ENCODE data around the gene SYT1. TPM values are rescaled to one million over a fixed set of nuclear protein-coding genes. Genes with fewer than 3 reads are reported as not detected.

Gene SYT1
- total and polyA plus RNA-seq, 2 donors (not counting 1 experiment from before 2014, with no cell fraction given) = 0.60 to 1.3 TPM

- Histone ChIP-seq H2AFZ (ENCODE audit: insufficient read depth, low read depth, low read length, poor library complexity, severe bottlenecking) (no peak overlapping the region), H3K9ac (ENCODE audit: low read length) (no peak overlapping the region), H3K4me3 (ENCODE audit: control extremely low read depth in 1 of 5, extremely low read depth in 1 of 5, insufficient read depth in 1 of 5, low read depth in 2 of 5, low read length in 4 of 5) (no peak overlapping the region), H3K4me1 (ENCODE audit: control insufficient read depth in 2 of 2, insufficient read depth in 2 of 2, low read length in 2 of 2) (no peaks in the 10 kb centered on the region), H3K4me2 (replicated peaks; ENCODE audit: low read depth, low read length, poor library complexity, severe bottlenecking) (no peak overlapping the region), H3K79me2 (ENCODE audit: control insufficient read depth, insufficient read depth, low read length) (no peaks in the 10 kb centered on the region), H3K27me3 (replicated peaks in 1 of 4; ENCODE audit: control extremely low read depth in 1 of 4, control insufficient read depth in 3 of 4, insufficient read depth in 4 of 4, low read length in 3 of 4) (no peaks in the 10 kb centered on the region), H3K36me3 (replicated peaks in 1 of 2; ENCODE audit: control extremely low read depth in 1 of 2, control insufficient read depth in 1 of 2, extremely low read depth in 1 of 2, insufficient read depth in 2 of 2, low read length in 1 of 2) (no peaks in the 10 kb centered on the region), H4K20me1 (ENCODE audit: control insufficient read depth, insufficient read depth, low read length, poor library complexity, severe bottlenecking) (no peaks in the 10 kb centered on the region), H3K27ac (ENCODE audit: low read length in 2 of 2) (no peak overlapping the region), H3K9me3 (ENCODE audit: control extremely low read depth in 1 of 3, control insufficient read depth in 2 of 3, insufficient read depth in 1 of 3, low read length in 2 of 3) (no peaks in the 10 kb centered on the region)
- Mint-ChIP-seq H3K4me1 (no peaks in the 10 kb centered on the region), H3K9me3 (ENCODE audit: insufficient read depth) (no peaks in the 10 kb centered on the region), H3K27ac (no peak overlapping the region), H3K27me3 (no peaks in the 10 kb centered on the region), H3K4me3 (no peak overlapping the region)
- ChIA-PET CTCF (no interaction called here), POLR2A (no interaction called here)
- TF ChIP-seq CTCF (IDR thresholded peaks at IDR 0.05) (no peak), EZH2 (IDR thresholded peaks at IDR 0.05; ENCODE audit: borderline replicate concordance, insufficient read depth, low read depth, low read length, poor library complexity, severe bottlenecking) (no peak)
- DNase-seq (no peak), ATAC-seq (ENCODE audit: low read depth) (no peak)
- WGBS (ENCODE audit: insufficient coverage) = 94% methylated on average over 2 of the region's 2 CpGs
- intact Hi-C loops (cut with micrococcal nuclease) = no loop called here
These were observed 461.6 kb downstream of the SYT1 start for GRCh38 chr12:79326222-79326621.

GRCh38 chr12:79326663-79327062, 462.1 kb downstream of the SYT1 start:
- Histone ChIP-seq H3K36me3 (replicated peaks in 1 of 2; ENCODE audit: control extremely low read depth in 1 of 2, control insufficient read depth in 1 of 2, extremely low read depth in 1 of 2, insufficient read depth in 2 of 2, low read length in 1 of 2) (no peaks in the 10 kb centered on the region), H2AFZ (ENCODE audit: insufficient read depth, low read depth, low read length, poor library complexity, severe bottlenecking) (no peak overlapping the region), H3K79me2 (ENCODE audit: control insufficient read depth, insufficient read depth, low read length) (no peaks in the 10 kb centered on the region), H3K4me1 (ENCODE audit: control insufficient read depth in 2 of 2, insufficient read depth in 2 of 2, low read length in 2 of 2) (no peaks in the 10 kb centered on the region), H3K4me3 (ENCODE audit: control extremely low read depth in 1 of 5, extremely low read depth in 1 of 5, insufficient read depth in 1 of 5, low read depth in 2 of 5, low read length in 4 of 5) (no peak overlapping the region), H3K27ac (ENCODE audit: low read length in 2 of 2) (no peak overlapping the region), H3K9me3 (ENCODE audit: control extremely low read depth in 1 of 3, control insufficient read depth in 2 of 3, insufficient read depth in 1 of 3, low read length in 2 of 3) (no peaks in the 10 kb centered on the region), H4K20me1 (ENCODE audit: control insufficient read depth, insufficient read depth, low read length, poor library complexity, severe bottlenecking) (no peaks in the 10 kb centered on the region), H3K4me2 (replicated peaks; ENCODE audit: low read depth, low read length, poor library complexity, severe bottlenecking) (no peak overlapping the region), H3K27me3 (replicated peaks in 1 of 4; ENCODE audit: control extremely low read depth in 1 of 4, control insufficient read depth in 3 of 4, insufficient read depth in 4 of 4, low read length in 3 of 4) (no peaks in the 10 kb centered on the region), H3K9ac (ENCODE audit: low read length) (no peak overlapping the region)
- H3K9me3 Mint-ChIP-seq (ENCODE audit: insufficient read depth) = no peaks in the 10 kb centered on the region
- H3K27me3 Mint-ChIP-seq = no peaks in the 10 kb centered on the region
- no peak overlapping the region for H3K4me3 Mint-ChIP-seq
- no peaks in the 10 kb centered on the region for H3K4me1 Mint-ChIP-seq
- POLR2A ChIA-PET = no interaction called here
- WGBS (ENCODE audit: insufficient coverage) = no CpG with 5 or more reads among the region's 2 CpGs
- TF ChIP-seq CTCF (IDR thresholded peaks at IDR 0.05) (no peak), EZH2 (IDR thresholded peaks at IDR 0.05; ENCODE audit: borderline replicate concordance, insufficient read depth, low read depth, low read length, poor library complexity, severe bottlenecking) (no peak)
- CTCF ChIA-PET = no interaction called here
- no peak for ATAC-seq (ENCODE audit: low read depth)
- DNase-seq = no peak
- no peak overlapping the region for H3K27ac Mint-ChIP-seq
- intact Hi-C loops (cut with micrococcal nuclease) = no loop called here

Data from B cell (primary cell).